OCI-LY7 (cell line): ENCODE measurements around the gene NAA38. TPM values are rescaled to one million over a fixed set of nuclear protein-coding genes. Genes with fewer than 3 reads are reported as not detected.
A peak's percentile ranks its signal among the peaks of the same experiment; 100 is the strongest.

Experiments
- Bru-seq: library from RNA; stranded (reverse); fragments of 400-500 nt; gene quantifications from one replicate; lab custom pipeline; 2021; lab: Mats Ljungman, UMichigan
- BruChase-seq, 2 experiments: library from RNA; stranded (reverse); fragments of 400-500 nt; gene quantifications; one replicate each; lab custom pipeline; 2021; lab: Mats Ljungman, UMichigan
- BruUV-seq: library from RNA; stranded (reverse); fragments of 400-500 nt; replicated peaks from 2 replicates; lab custom pipeline; 2021; lab: Mats Ljungman, UMichigan
- CTCF ChIA-PET: fragments of 300-600 bp; sonication (Branson Sonifier 250); formaldehyde crosslinking; loops from one replicate; lab custom pipeline; 2022; ENCODE audit warnings: antibody characterized with exemption; ENCODE audit not compliant: unreplicated experiment; lab: Charles Lee
- POLR2A ChIA-PET: fragments of 300-600 bp; sonication (Branson Sonifier 250); formaldehyde crosslinking; loops from one replicate; lab custom pipeline; 2022; ENCODE audit warnings: antibody characterized with exemption; lab: Charles Lee
- DNase-seq: peaks from one replicate; pipeline ENCODE4 v3.0.0-alpha.2; 2015; ENCODE audit warnings: low spot score
- H2AFZ ChIP-seq: fragments of 200-600 bp; sonication (generic), shearing (Covaris generic); 2 replicates; pipeline ENCODE4 v1.6.1; 2014; ENCODE audit warnings: mild to moderate bottlenecking, antibody characterized with exemption, low read length, moderate library complexity
- H3K27ac ChIP-seq: fragments of 200-600 bp; sonication (generic); 2 replicates; pipeline ENCODE4 v1.5.1; 2014; ENCODE audit warnings: mixed run types, low read depth, mild to moderate bottlenecking, moderate library complexity, low read length, inconsistent platforms; ENCODE audit not compliant: poor library complexity, severe bottlenecking
- H3K36me3 ChIP-seq: fragments of 200-600 bp; sonication (generic); 2 replicates; pipeline ENCODE4 v1.6.1; 2014; ENCODE audit warnings: mild to moderate bottlenecking, antibody characterized with exemption, low read length, moderate library complexity, mixed read lengths; ENCODE audit not compliant: insufficient read depth
- H3K4me1 ChIP-seq: fragments of 200-600 bp; sonication (generic); 2 replicates; pipeline ENCODE4 v1.5.1; 2014; ENCODE audit warnings: mild to moderate bottlenecking, low read length; ENCODE audit not compliant: insufficient read depth, poor library complexity, severe bottlenecking
- H3K4me2 ChIP-seq: fragments of 200-600 bp; sonication (generic); 2 replicates; pipeline ENCODE4 v1.6.1; 2014; ENCODE audit warnings: mild to moderate bottlenecking, low read length
- H3K4me3 ChIP-seq: fragments of 200-600 bp; sonication (generic); 2 replicates; pipeline ENCODE4 v1.5.1; 2014; ENCODE audit warnings: mild to moderate bottlenecking, low read depth, low read length; ENCODE audit not compliant: poor library complexity, severe bottlenecking
- H3K79me2 ChIP-seq: fragments of 200-600 bp; sonication (generic); 2 replicates; pipeline ENCODE4 v1.6.1; 2016; ENCODE audit warnings: low read depth, mild to moderate bottlenecking, low read length, moderate library complexity, mixed read lengths; ENCODE audit not compliant: insufficient read depth
- H3K9me2 ChIP-seq: fragments of 200-600 bp; sonication (generic); 2 replicates; pipeline ENCODE4 v1.6.1; 2016; ENCODE audit warnings: mild to moderate bottlenecking, low read length, mixed read lengths; ENCODE audit not compliant: insufficient read depth
- H3K9me3 ChIP-seq: fragments of 200-600 bp; sonication (generic); 2 replicates; pipeline ENCODE4 v1.6.1; 2014; ENCODE audit warnings: mild to moderate bottlenecking, mixed run types, low read length, mixed read lengths
- H4K20me1 ChIP-seq: fragments of 200-600 bp; sonication (generic); 2 replicates; pipeline ENCODE4 v1.6.1; 2014; ENCODE audit warnings: mild to moderate bottlenecking, antibody characterized with exemption, low read length, moderate library complexity, mixed read lengths; ENCODE audit not compliant: insufficient read depth
- EZH2phosphoT487 ChIP-seq: fragments of 200-600 bp; sonication (generic); IDR thresholded peaks from 2 replicates; pipeline ENCODE4 v1.6.1; 2018; ENCODE audit warnings: low read depth, borderline replicate concordance, mild to moderate bottlenecking, mixed run types, antibody characterized with exemption, low read length, moderate library complexity, mixed read lengths
- intact Hi-C: fragments of 100-400 bp; cut with micrococcal nuclease; formaldehyde crosslinking; loops from one replicate; pipeline ENCODE4 v1.10.0; 2022; ENCODE audit not compliant: unreplicated experiment
- long read RNA-seq: library from polyadenylated mRNA; stranded (forward); transcript quantifications from one replicate; pipeline ENCODE4 v2.0.0, GENCODE V29; 2022
- total RNA-seq, 2 experiments: library from RNA; depleted of rRNA in 1 of 2; stranded (reverse); fragments of >200 nt in 1 of 2; shearing (Covaris generic) in 1 of 2; gene quantifications; 2 replicates each; pipeline ENCODE4 v1.2.3, GENCODE V29; 2014 to 2022
- TF ChIP-seq, protein P1 (sequence below): fragments of 200-600 bp; sonication (generic); conservative IDR thresholded peaks from 2 replicates; pipeline ENCODE4 v1.5.1; 2014; ENCODE audit warnings: mild to moderate bottlenecking, antibody characterized with exemption, low read length, moderate library complexity, mixed read lengths

The NAA38 gene, protein sequence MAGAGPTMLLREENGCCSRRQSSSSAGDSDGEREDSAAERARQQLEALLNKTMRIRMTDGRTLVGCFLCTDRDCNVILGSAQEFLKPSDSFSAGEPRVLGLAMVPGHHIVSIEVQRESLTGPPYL
- 168 and 205 TPM in 2 replicates for total RNA-seq (2014; rRNA removed; shearing (Covaris generic))
- 149 and 153 TPM in 2 replicates for total RNA-seq (2022)
- Bru-seq, nascent RNA: percentile 93 among the genes with signal in this experiment
- percentile 97 among the genes with signal in this experiment for BruChase-seq, experiment 1, labeled RNA remaining after a 6-hour chase
- BruChase-seq, experiment 2, labeled RNA remaining after a 2-hour chase: percentile 94 among the genes with signal in this experiment
- long read RNA-seq, transcript NAA38-203 (3 exons, 553 nt): minor isoform, 9 of 133 reads
- long read RNA-seq, transcript NAA38-206 (2 exons, 424 nt): minor isoform, 19 of 133 reads
- long read RNA-seq, transcript NAA38-201 (2 exons, 999 nt): major isoform, 51 of 133 reads
- long read RNA-seq, transcript NAA38-205 (3 exons, 852 nt): minor isoform, 31 of 133 reads
- long read RNA-seq, partial matches to known transcripts: 3 of 133 reads
- long read RNA-seq, other reads (novel, unspliced or antisense): 20 of 133 reads

DNA sequence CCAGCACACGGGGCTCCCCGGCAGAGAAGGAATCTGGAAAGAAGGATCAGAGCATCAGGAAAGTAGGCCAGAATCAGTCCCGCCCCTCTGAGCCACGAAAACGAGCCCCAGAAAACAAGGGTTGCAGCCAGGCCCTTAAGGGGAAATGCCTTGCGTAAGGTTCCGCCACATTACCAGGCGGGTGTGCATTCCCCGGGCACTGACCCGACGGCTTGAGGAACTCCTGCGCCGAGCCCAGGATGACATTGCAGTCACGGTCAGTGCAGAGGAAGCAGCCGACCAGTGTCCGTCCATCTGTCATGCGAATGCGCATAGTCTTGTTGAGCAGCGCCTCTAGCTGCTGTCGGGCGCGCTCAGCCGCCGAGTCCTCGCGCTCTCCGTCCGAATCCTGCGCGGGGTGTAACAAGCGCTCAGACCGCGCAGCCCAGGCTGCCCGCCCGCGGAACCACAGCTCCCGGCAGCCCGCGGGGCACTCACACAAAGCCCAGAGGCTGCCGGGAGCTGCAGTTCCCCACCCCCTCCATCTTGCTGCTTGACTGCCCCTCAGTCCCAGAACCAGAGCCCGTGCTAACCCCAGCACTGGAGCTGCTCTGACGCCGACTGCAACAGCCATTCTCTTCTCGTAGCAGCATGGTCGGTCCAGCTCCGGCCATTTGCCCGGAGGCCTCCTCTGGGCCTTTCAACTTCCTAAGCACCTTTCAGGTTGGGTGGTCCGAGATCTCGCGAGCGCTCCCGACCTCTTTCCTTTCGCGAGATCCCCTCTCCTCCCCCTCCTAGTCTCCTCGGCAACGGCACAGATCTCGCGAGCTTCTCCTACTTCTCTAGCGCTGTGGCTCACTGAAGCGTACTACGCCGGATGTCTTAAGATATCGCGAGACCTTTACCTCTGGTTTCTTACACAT, at the start of gene NAA38:
TSS of gene NAA38 (minus strand) at position 749 of the 902 bp plus-strand sequence. CDS start at position 653, 96 bp downstream.
- no peaks in the 10 kb centered on the region for H3K9me3 ChIP-seq
- H3K4me1 ChIP-seq: peaks cover 47% of the 10 kb centered on the region
- peak within 1 kb of the TSS; percentile 86 for H3K27ac ChIP-seq
- intact Hi-C loops: loop anchor here (1.0 kb wide), 3 partner anchors 22 to 35 kb away; no protein-coding TSS in a partner anchor
- H2AFZ ChIP-seq: peak within 1 kb of the TSS; percentile 66
- TSS peak; percentile 94 for BruUV-seq
- H3K36me3 ChIP-seq: peaks cover 77% of the 10 kb centered on the region
- peak within 1 kb of the TSS; percentile 86 for H3K4me3 ChIP-seq
- ChIA-PET CTCF (interaction anchor here (0.6 to 1.2 kb wide), 3 partner anchors 20 to 196 kb away, joined by 3 to 4 read pairs (median 3); no protein-coding TSS in a partner anchor), POLR2A (interaction anchor here (0.8 to 2.1 kb wide), 5 partner anchors 15 to 31 kb away, joined by 3 to 10 read pairs (median 3); no protein-coding TSS in a partner anchor)
- peaks cover 53% of the 10 kb centered on the region for H3K79me2 ChIP-seq
- peak; percentile 100 for DNase-seq
- no peaks in the 10 kb centered on the region for H3K9me2 ChIP-seq
- H4K20me1 ChIP-seq: peaks cover 8% of the 10 kb centered on the region; the same call in 1 of the 2 replicates
- TF ChIP-seq, protein P1, sequence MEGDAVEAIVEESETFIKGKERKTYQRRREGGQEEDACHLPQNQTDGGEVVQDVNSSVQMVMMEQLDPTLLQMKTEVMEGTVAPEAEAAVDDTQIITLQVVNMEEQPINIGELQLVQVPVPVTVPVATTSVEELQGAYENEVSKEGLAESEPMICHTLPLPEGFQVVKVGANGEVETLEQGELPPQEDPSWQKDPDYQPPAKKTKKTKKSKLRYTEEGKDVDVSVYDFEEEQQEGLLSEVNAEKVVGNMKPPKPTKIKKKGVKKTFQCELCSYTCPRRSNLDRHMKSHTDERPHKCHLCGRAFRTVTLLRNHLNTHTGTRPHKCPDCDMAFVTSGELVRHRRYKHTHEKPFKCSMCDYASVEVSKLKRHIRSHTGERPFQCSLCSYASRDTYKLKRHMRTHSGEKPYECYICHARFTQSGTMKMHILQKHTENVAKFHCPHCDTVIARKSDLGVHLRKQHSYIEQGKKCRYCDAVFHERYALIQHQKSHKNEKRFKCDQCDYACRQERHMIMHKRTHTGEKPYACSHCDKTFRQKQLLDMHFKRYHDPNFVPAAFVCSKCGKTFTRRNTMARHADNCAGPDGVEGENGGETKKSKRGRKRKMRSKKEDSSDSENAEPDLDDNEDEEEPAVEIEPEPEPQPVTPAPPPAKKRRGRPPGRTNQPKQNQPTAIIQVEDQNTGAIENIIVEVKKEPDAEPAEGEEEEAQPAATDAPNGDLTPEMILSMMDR: peak; percentile 68
- TF ChIP-seq EZH2phosphoT487: no peak
- H3K4me2 ChIP-seq: peak within 1 kb of the TSS; percentile 95

DNA sequence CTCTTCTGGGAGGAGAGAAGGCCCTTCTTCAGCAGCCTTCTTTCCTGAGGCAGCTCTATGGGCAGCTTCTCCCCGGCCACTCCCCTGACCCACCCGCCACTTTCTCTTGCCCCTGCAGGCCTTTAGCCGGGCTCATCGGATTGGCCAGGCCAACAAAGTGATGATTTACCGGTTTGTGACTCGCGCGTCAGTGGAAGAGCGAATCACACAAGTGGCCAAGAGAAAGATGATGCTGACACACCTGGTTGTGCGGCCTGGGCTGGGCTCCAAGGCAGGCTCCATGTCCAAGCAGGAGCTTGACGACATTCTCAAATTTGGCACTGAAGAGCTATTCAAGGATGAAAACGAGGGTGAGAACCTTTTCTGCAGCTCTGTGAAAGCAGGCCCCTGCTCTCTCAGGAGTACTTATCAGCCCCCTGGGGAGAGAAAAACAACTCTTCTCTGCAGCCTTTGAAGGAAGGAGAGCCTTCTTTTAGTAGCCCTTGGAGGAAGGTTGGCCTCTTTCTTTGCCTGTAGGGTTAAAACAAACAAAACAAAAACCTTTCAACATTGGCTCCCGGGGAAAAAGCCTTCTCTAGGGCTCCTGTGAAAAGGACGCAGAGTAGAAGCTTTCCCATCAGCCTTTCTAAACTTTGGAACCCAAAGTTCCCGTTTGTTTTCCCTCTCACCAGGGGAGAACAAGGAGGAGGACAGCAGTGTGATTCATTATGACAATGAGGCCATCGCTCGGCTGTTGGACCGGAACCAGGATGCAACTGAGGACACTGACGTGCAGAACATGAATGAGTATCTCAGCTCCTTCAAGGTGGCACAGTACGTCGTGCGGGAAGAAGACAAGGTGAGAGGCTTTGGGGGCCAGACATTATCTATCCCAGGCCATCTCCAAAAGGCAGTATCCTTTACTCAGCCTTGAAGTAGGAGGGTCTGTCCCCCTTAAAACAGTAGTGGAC, 46.1 kb upstream of the NAA38 start:
- H3K27ac ChIP-seq: no peak overlapping the region
- no peak overlapping the region for H2AFZ ChIP-seq
- POLR2A ChIA-PET: no interaction called here
- no peaks in the 10 kb centered on the region for H3K79me2 ChIP-seq
- CTCF ChIA-PET: no interaction called here
- no peaks in the 10 kb centered on the region for H3K4me1 ChIP-seq
- H3K4me3 ChIP-seq: no peak overlapping the region
- no peaks in the 10 kb centered on the region for H3K9me3 ChIP-seq
- DNase-seq: no peak
- TF ChIP-seq EZH2phosphoT487: no peak
- TF ChIP-seq, protein P1: no peak
- intact Hi-C loops: no loop called here
- TSS peak; percentile 40 for BruUV-seq
- peaks cover 100% of the 10 kb centered on the region for H3K36me3 ChIP-seq
- no peaks in the 10 kb centered on the region for H4K20me1 ChIP-seq
- H3K4me2 ChIP-seq: no peak overlapping the region
- H3K9me2 ChIP-seq: no peaks in the 10 kb centered on the region
